Naive thymus-derived CD8-positive, alpha-beta T cell (primary cell): Measurements from ENCODE around the gene GCH1. TPM values are rescaled to one million over a fixed set of nuclear protein-coding genes. Genes with fewer than 3 reads are reported as not detected.

Experiments used
- ATAC-seq, 2 donors: fragments of 150-1000 bp; cut with Tn5 transposase in 1 of 2; sonication (Bioruptor Pico), chemical (Tn5 transposase) in 1 of 2; 1 replicate in 1 of 2; 2 replicates in 1 of 2; pipeline ENCODE4 v1.10.0; 2021; ENCODE audit warnings: mild to moderate bottlenecking in 2 of 2, moderate library complexity in 2 of 2
- POLR2A ChIA-PET: fragments of 350-600 bp; sonication (Branson Sonifier 250); formaldehyde crosslinking; loops from one replicate; lab custom pipeline; 2021; ENCODE audit warnings: antibody characterized with exemption; lab: Charles Lee
- DNase-seq, 10 donors: peaks; one replicate each; pipeline versions ENCODE4 v3.0.0 to v3.0.0-alpha.2; 2020 to 2022
- H3K27ac Mint-ChIP-seq, 10 donors: one replicate each; pipeline ENCODE4 v1.8.0; 2020 to 2022; ENCODE audit warnings: mild to moderate bottlenecking in 10 of 10, mixed read lengths in 10 of 10, moderate library complexity in 4 of 10, inconsistent platforms in 1 of 10
- H3K27me3 Mint-ChIP-seq, 5 donors: one replicate each; pipeline ENCODE4 v1.8.0; 2021 to 2022; ENCODE audit warnings: mixed read lengths in 5 of 5
- H3K36me3 Mint-ChIP-seq, 3 donors: one replicate each; pipeline ENCODE4 v1.8.0; 2020 to 2022; ENCODE audit warnings: mixed read lengths in 3 of 3, mild to moderate bottlenecking in 2 of 3, inconsistent platforms in 1 of 3
- H3K4me1 Mint-ChIP-seq, 4 donors: one replicate each; pipeline ENCODE4 v1.8.0; 2021 to 2022; ENCODE audit warnings: mixed read lengths in 4 of 4
- H3K4me3 Mint-ChIP-seq, 10 donors: one replicate each; pipeline ENCODE4 v1.8.0; 2020 to 2022; ENCODE audit warnings: mild to moderate bottlenecking in 10 of 10, mixed read lengths in 10 of 10, moderate library complexity in 6 of 10, inconsistent platforms in 1 of 10
- H3K9me3 Mint-ChIP-seq, 9 donors: one replicate each; pipeline ENCODE4 v1.8.0; 2020 to 2022; ENCODE audit warnings: mixed read lengths in 9 of 9, mild to moderate bottlenecking in 3 of 9, inconsistent platforms in 1 of 9, moderate library complexity in 1 of 9
- polyA plus RNA-seq, 3 donors: library from polyadenylated mRNA; unstranded; fragments of 300-500 nt; fragmentation: Illumina TruSeq; gene quantifications; one replicate each; pipeline ENCODE4 v1.2.3, GENCODE V29; 2021
- total RNA-seq, 8 experiments: library from RNA in 2 of 8; stranded (reverse) in 2 of 8; gene quantifications; one replicate each; pipeline ENCODE4 v1.2.3 and lab custom pipeline; 2021 to 2026

Gene GCH1
- total and polyA plus RNA-seq, 5 experiments from 2014 or later: 22.3 to 29.4 (median 24.3) TPM

GRCh38 chr14:54829486-54830224 lies 73.0 kb downstream of the GCH1 start:
- no peak for ATAC-seq
- Mint-ChIP-seq H3K9me3 (peaks cover 4 to 38% (median 15%) of the 10 kb centered on the region in 9 donors), H3K4me3 (no peak overlapping the region), H3K4me1 (no peaks in the 10 kb centered on the region), H3K27ac (no peak overlapping the region), H3K36me3 (peaks cover 0 to 29% (median 5%) of the 10 kb centered on the region in 3 donors), H3K27me3 (peaks cover 0 to 11% (median 8%) of the 10 kb centered on the region in 5 donors)
- no peak for DNase-seq
- POLR2A ChIA-PET: no interaction called here

- H3K4me1 Mint-ChIP-seq: no peaks in the 10 kb centered on the region
- H3K27me3 Mint-ChIP-seq: peaks cover 0 to 11% (median 8%) of the 10 kb centered on the region in 5 donors
- H3K36me3 Mint-ChIP-seq: peaks cover 0 to 34% (median 5%) of the 10 kb centered on the region in 3 donors
- ATAC-seq: no peak
- no peak overlapping the region for H3K4me3 Mint-ChIP-seq
- H3K27ac Mint-ChIP-seq: no peak overlapping the region
- DNase-seq: no peak
- peaks cover 4 to 53% (median 25%) of the 10 kb centered on the region in 9 donors for H3K9me3 Mint-ChIP-seq
- POLR2A ChIA-PET: no interaction called here
Observed at GRCh38 chr14:54828037-54828436, 74.6 kb downstream of the GCH1 start.

- POLR2A ChIA-PET: no interaction called here
- no peak overlapping the region for H3K27ac Mint-ChIP-seq
- peaks cover 0 to 24% (median 5%) of the 10 kb centered on the region in 3 donors for H3K36me3 Mint-ChIP-seq
- ATAC-seq: no peak
- peaks cover 4 to 39% (median 25%) of the 10 kb centered on the region in 9 donors for H3K9me3 Mint-ChIP-seq
- peaks cover 2 to 16% (median 5%) of the 10 kb centered on the region in 5 donors for H3K27me3 Mint-ChIP-seq
- no peaks in the 10 kb centered on the region for H3K4me1 Mint-ChIP-seq
- DNase-seq: no peak
- H3K4me3 Mint-ChIP-seq: no peak overlapping the region
Observed at GRCh38 chr14:54823757-54824549, 78.7 kb downstream of the GCH1 start.

GRCh38 chr14:54822685-54823084 lies 79.9 kb downstream of the GCH1 start:
- no peak overlapping the region for H3K4me3 Mint-ChIP-seq
- H3K36me3 Mint-ChIP-seq: peaks cover 0 to 24% (median 5%) of the 10 kb centered on the region in 3 donors
- DNase-seq: no peak
- H3K27me3 Mint-ChIP-seq: peaks cover 2 to 19% (median 6%) of the 10 kb centered on the region in 5 donors
- POLR2A ChIA-PET: no interaction called here
- no peak for ATAC-seq
- no peaks in the 10 kb centered on the region for H3K4me1 Mint-ChIP-seq
- H3K27ac Mint-ChIP-seq: no peak overlapping the region
- H3K9me3 Mint-ChIP-seq: peaks cover 4 to 39% (median 25%) of the 10 kb centered on the region in 9 donors

GRCh38 chr14:54818201-54819133 lies 84.2 kb downstream of the GCH1 start:
- no peak for ATAC-seq
- H3K27me3 Mint-ChIP-seq: peaks cover 3 to 11% (median 6%) of the 10 kb centered on the region in 5 donors
- H3K36me3 Mint-ChIP-seq: no peaks in the 10 kb centered on the region
- POLR2A ChIA-PET: no interaction called here
- H3K27ac Mint-ChIP-seq: no peak overlapping the region
- H3K9me3 Mint-ChIP-seq: peaks cover 0 to 9% (median 0%) of the 10 kb centered on the region in 9 donors
- no peak for DNase-seq
- H3K4me3 Mint-ChIP-seq: no peak overlapping the region
- H3K4me1 Mint-ChIP-seq: no peaks in the 10 kb centered on the region

- DNase-seq (no peak), ATAC-seq (no peak)
- no peaks in the 10 kb centered on the region for H3K4me1 Mint-ChIP-seq
- H3K36me3 Mint-ChIP-seq: no peaks in the 10 kb centered on the region
- peaks cover 3 to 14% (median 6%) of the 10 kb centered on the region in 5 donors for H3K27me3 Mint-ChIP-seq
- POLR2A ChIA-PET: no interaction called here
- no peak overlapping the region for H3K4me3 Mint-ChIP-seq
- H3K9me3 Mint-ChIP-seq: peaks cover 0 to 3% (median 0%) of the 10 kb centered on the region in 9 donors
- H3K27ac Mint-ChIP-seq: no peak overlapping the region
Observed at GRCh38 chr14:54817506-54817905, 85.1 kb downstream of the GCH1 start.

GRCh38 chr14:54816450-54816849 lies 86.2 kb downstream of the GCH1 start:
- no peaks in the 10 kb centered on the region for H3K9me3 Mint-ChIP-seq
- POLR2A ChIA-PET: no interaction called here
- no peak for DNase-seq
- H3K4me1 Mint-ChIP-seq: no peaks in the 10 kb centered on the region
- ATAC-seq: no peak
- no peak overlapping the region for H3K4me3 Mint-ChIP-seq
- H3K27ac Mint-ChIP-seq: no peak overlapping the region
- H3K36me3 Mint-ChIP-seq: no peaks in the 10 kb centered on the region
- peaks cover 3 to 15% (median 6%) of the 10 kb centered on the region in 5 donors for H3K27me3 Mint-ChIP-seq

- POLR2A ChIA-PET: no interaction called here
Observed at GRCh38 chr14:54815515-54815914, 87.1 kb downstream of the GCH1 start.

GRCh38 chr14:54815016-54815415 lies 87.6 kb downstream of the GCH1 start:
- Mint-ChIP-seq H3K27ac (no peak overlapping the region), H3K36me3 (no peaks in the 10 kb centered on the region), H3K4me1 (no peaks in the 10 kb centered on the region), H3K4me3 (no peak overlapping the region), H3K27me3 (peaks cover 3 to 22% (median 4%) of the 10 kb centered on the region in 5 donors), H3K9me3 (no peaks in the 10 kb centered on the region)
- DNase-seq (no peak), ATAC-seq (no peak)
- POLR2A ChIA-PET: no interaction called here

More at GRCh38 chr14:54815515-54815914, 87.1 kb downstream of the GCH1 start:
- Mint-ChIP-seq H3K9me3 (no peaks in the 10 kb centered on the region), H3K4me1 (no peaks in the 10 kb centered on the region), H3K4me3 (no peak overlapping the region), H3K36me3 (no peaks in the 10 kb centered on the region), H3K27me3 (peaks cover 3 to 21% (median 6%) of the 10 kb centered on the region in 5 donors), H3K27ac (no peak overlapping the region)
- no peak for DNase-seq
- ATAC-seq: no peak

- Mint-ChIP-seq H3K4me3 (no peak overlapping the region), H3K27ac (no peak overlapping the region), H3K4me1 (no peaks in the 10 kb centered on the region), H3K36me3 (no peaks in the 10 kb centered on the region), H3K27me3 (peaks cover 2 to 22% (median 3%) of the 10 kb centered on the region in 5 donors), H3K9me3 (no peaks in the 10 kb centered on the region)
- DNase-seq: no peak
- POLR2A ChIA-PET: no interaction called here
- no peak for ATAC-seq
Observed at GRCh38 chr14:54814076-54814475, 88.5 kb downstream of the GCH1 start.

- Mint-ChIP-seq H3K36me3 (no peaks in the 10 kb centered on the region), H3K9me3 (no peaks in the 10 kb centered on the region), H3K4me1 (no peaks in the 10 kb centered on the region), H3K27me3 (peaks cover 2 to 24% (median 3%) of the 10 kb centered on the region in 5 donors), H3K4me3 (no peak overlapping the region), H3K27ac (no peak overlapping the region)
- POLR2A ChIA-PET: no interaction called here
- no peak for DNase-seq
- ATAC-seq: no peak
Observed at GRCh38 chr14:54813081-54813480, 89.5 kb downstream of the GCH1 start.

- DNase-seq (no peak), ATAC-seq (no peak)
- Mint-ChIP-seq H3K9me3 (no peaks in the 10 kb centered on the region), H3K27ac (no peak overlapping the region), H3K4me1 (no peaks in the 10 kb centered on the region), H3K27me3 (peaks cover 2 to 28% (median 3%) of the 10 kb centered on the region in 5 donors), H3K36me3 (no peaks in the 10 kb centered on the region), H3K4me3 (no peak overlapping the region)
- POLR2A ChIA-PET: no interaction called here
Observed at GRCh38 chr14:54812617-54813016, 90.0 kb downstream of the GCH1 start.
